ENCODE measurements around the gene CMSS1.
"Not testable (repeated sequence)": the region's sequence is repeated elsewhere in the genome, so short reads cannot be mapped to it uniquely, and the experiment has no call there.

CMSS1 gene

DNA sequence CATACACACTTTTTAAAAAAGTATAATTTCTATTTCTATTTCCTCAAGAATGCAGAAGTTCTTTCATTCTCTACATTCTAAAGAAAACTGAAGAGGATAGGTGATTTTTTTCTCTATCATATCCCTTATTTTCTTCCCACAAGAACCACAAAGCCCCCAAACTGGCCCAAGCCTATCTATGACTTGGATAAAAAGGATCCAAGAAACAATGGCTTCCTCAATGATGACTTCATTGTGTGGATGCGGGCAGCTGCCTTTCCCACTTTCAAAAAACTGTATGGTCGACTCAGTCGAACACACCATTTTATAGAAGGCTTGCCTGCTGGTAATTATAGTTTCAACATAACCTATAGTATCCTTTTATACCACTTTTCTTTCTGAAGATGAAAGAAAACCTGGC, 390.2 kb downstream of the CMSS1 start:
- DNase-seq = no peak

DNA sequence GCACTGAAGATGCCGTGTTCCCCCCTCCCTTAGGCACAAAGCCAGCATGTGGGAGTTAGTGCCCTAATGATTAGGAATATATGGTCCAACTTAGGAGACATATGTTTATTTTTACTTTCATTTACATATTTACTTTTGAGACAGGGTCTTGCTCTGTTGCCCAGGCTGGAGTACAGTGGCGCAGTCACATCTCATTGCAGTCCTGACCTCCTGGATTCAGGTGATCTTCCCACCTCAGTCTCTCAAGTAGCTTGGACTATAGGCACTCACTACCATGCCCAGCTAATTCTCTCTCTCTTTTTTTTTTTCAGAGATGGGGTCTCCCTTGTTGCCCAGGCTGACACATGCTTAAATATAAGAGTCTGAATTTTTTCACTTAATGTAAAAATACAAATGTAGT, 391.5 kb downstream of the CMSS1 start:
- no peak for DNase-seq

DNA sequence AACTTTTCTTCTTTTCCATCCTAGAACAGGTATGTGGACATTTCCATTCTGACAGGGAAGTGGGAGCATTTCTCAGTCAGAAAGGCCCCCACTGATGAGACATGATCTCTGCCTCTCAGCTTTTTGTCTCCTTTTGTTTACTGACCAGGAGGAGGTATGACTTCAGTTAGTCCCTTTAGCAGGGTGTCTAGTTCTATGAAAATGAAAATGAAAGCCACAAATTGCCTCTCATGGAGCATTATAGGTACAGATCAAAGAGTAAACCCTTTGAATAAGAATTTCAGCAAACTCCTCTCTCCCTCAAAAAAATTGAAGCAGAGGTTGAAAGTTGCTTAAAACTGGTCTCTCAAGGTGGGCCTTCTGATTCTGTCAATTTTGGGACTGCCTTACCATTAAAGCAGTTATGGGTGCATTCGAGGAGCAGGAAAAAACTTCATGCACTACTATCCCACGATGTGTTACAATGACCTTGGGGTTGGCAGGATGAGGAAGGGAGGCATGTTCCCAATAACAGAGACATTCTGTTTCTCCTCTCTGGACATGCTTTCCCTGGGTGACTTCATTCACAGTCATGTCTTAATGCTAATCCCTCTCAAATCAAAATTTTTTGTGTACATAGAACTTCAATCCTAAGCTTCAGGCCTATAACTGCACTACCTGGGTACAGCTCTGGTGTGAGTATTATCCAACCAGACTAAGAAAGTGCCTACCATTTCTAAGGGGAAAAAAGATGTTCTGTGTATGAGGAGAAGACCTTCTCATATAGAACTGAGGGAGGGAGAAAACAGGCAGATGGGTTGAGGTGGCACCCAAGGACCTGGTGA, 392.5 kb downstream of the CMSS1 start:
- no peak for DNase-seq

DNA sequence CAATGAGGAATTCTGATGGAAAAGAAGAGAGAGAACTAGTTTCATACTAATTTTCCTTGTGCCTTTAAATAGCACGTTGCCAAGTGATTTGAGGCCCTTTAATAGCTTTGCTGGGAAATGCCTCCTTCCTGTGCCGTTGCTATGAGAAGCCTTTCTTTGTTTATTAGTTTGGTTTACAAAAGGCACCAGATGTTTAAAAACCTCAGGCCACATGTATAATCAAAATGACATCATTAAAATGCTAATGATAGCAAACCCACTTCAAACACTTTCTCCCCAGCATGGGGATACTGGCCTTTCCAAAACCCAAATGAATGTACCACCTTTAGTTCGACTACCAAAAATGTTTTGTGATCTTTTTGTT, 393.1 kb downstream of the CMSS1 start:
- DNase-seq = peak; percentile 20

DNA sequence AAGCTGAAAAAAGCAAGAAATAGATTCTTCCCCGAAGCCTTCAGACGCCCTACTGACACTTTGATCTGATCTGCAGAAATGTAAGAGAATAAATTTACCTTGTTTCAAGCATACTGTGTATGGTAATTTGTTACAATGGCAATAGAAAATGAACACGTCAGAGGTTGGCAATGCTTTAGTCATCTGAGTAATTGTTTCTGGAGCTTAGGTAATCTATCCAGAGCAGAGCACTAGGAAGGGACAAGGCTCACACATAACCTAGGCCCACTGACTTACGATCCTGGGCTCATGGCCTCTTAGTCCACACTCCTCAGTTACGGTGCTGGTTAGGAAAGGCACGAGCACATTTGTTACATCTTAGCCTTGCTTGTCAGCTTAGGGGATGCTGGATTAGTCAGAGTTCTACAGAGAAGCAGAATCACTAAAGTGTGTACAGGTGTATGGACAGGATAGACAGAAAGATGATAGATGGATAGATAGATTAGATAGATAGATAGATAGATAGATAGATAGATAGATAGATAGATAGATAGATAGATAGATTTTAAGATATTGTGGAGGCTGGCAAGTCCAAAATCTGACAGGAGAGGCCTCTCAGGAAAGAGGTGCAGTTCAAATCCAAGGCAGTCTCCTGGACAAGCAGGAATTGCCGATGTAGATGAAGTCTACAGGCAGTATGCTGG, 396.4 kb downstream of the CMSS1 start:
- no peak for DNase-seq

DNA sequence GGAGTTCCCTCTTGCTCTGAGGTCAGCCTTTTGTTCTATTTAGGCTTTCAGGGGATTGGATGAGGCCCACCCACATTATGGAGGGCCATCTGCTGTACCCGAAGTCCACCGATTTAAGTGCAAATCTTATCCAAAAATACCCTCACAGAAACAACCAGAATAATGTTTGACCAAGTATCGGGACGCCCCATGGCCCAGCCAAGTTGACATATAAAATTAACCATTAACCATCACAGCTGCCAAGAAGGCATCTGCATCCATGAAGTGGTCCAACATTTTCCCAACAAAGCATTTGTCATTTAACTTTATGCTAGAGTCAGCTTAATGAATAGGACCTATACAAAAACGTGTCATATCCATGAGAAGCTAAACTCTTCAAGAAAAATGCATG, 396.9 kb downstream of the CMSS1 start:
- DNase-seq = no peak

DNA sequence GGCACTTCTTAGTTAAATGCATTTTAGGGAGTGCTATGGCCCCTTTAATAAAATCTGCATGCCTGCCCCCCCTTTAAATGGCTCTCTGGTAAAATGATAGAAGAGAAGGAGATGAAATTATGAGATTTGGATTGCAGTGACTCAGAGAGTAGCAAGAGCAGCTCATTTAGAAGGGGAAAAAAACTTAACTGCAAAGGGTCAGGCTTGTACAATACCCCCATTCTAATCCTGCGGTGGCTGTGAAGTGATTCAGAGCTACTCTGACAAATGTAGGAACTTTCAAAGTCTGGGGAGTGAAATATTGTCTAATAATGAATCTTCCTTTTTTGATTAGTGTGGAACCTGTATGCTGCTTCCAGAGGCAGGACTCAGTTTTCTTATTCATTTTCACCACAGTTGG, 399.1 kb downstream of the CMSS1 start:
- DNase-seq = no peak

DNA sequence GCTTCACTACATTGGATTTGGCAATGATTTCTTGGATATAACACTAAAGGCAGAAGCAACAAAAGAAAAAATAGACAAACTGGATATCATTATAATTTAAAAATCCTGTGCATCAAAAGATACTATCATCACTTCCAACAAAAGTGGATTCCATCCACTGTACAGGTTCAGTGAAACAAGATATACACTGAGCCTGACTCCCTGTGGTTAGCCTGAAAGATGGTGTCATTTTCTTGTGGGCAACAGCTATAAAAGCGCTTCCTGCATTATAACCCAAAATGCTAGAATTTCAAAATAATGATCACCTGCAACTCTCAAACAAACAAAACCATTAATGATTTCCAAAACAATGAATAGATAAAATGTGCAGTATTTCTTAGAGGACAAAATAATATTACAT, 403.5 kb downstream of the CMSS1 start:
- no peak for DNase-seq

- no peak for DNase-seq
Measured at GRCh38 chr3:100225193-100225592, 407.5 kb downstream of the CMSS1 start.

GRCh38 chr3:100225883-100226282, 408.2 kb downstream of the CMSS1 start:
- no peak for DNase-seq

GRCh38 chr3:100226712-100227429, 409.2 kb downstream of the CMSS1 start:
- no peak for DNase-seq

DNA sequence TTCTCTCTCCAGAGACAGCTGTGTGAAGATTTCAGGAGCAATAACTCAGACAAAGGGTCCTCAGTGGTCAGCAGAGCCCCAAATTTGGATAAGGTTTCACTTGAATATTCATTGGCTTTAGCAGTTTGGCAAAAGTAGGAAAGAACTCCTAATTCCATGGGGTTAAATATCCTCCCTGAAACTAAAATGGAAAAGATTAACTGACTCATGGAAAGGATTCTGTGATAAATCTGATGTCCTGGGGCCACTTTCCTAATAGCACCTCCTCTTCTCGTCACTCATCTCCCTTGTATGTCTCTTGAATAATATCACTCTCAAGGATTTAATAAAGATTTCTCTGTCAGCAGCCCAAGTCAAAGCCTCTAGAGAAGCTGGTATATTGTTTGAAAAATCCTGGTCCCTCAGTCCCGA, 409.9 kb downstream of the CMSS1 start:
- no peak for DNase-seq

- DNase-seq = no peak
Measured at GRCh38 chr3:100228247-100228646, 410.6 kb downstream of the CMSS1 start.

DNA sequence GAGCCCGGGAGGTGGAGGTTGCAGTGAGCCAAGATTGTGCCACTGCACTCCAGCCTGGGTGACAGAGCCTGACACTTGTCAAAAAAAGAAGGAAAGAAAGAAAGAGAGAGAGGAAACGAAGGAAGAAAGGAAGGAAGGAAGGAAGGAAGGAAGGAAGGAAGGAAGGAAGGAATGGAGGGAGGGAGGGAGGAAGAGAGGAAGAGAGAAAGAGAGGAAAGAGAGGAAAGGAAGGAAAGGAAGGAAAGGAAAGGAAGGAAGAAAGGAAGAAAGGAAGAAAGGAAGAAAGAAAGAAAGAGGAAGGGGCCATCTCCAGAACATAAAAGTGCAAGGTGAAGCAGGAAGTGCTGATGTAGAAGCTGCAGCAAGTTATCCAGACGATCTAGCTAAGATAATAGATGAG, 411.5 kb downstream of the CMSS1 start:
- DNase-seq = not testable (repeated sequence)

DNA sequence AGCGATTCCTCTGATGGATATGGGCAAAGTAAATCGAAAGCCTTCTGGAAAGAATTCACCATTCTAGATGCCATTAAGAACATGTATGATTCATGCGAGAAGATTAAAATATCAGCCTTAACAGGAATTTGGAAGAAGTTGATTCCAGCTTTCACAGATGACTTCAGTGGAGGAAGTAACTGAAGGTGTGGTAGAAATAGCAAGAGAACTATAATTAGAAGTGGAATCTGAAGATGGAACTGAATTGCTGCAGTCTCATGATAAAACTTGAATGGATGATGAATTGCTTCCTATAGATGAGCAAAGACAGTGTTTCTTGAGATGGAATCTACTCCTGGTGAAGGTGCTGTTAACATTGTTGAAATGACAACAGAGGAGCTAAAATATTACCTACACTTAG, 413.0 kb downstream of the CMSS1 start:
- DNase-seq = no peak
